Vagina (tissue), 2 donors: Measurements from ENCODE around the gene CEMIP.

Source experiments
- POLR2A ChIP-seq, 2 donors: fragments of 450-650 bp; IDR thresholded peaks; one replicate each; pipeline ENCODE4 v1.6.1; 2017; ENCODE audit warnings: antibody characterized with exemption in 2 of 2, mild to moderate bottlenecking in 2 of 2, moderate library complexity in 2 of 2
- POLR2AphosphoS5 ChIP-seq, 2 donors: sonication (generic); formaldehyde crosslinking; IDR thresholded peaks; one replicate each; pipeline ENCODE4 v1.9.0; 2017; ENCODE audit warnings: antibody characterized with exemption in 2 of 2, mild to moderate bottlenecking in 2 of 2, low read depth in 1 of 2; ENCODE audit not compliant: insufficient read depth in 1 of 2
- TF ChIP-seq, protein P1 (sequence below), 3 experiments: fragments of 450-650 bp in 2 of 3; fragments of 200-600 bp in 1 of 3; sonication (generic) in 1 of 3; IDR thresholded peaks; one replicate each; pipeline ENCODE4 v1.5.1; 2017 to 2019; ENCODE audit warnings: antibody characterized with exemption in 3 of 3, mild to moderate bottlenecking in 2 of 3, moderate library complexity in 2 of 3

DNA sequence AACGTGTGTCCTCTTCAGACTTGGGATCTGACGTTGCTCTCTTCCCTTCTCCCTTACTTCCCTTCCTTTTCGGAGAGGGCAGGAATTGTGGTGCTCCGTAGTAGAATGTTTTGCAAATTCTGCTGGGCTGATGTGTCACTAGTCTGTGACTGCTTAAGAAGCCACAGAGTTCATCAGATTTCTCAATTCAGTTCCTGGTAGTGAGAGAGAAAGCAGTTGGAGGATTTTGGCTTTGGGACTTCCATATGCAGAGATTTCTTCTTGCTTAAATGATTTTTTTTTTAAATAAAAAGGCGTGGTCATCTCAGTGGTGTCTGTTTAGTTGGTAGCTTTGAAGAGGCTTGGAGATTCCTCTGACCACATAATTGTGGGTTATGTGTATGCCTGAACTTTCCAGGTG lies 10.1 kb downstream of the CEMIP start:
- TF ChIP-seq, protein P1, sequence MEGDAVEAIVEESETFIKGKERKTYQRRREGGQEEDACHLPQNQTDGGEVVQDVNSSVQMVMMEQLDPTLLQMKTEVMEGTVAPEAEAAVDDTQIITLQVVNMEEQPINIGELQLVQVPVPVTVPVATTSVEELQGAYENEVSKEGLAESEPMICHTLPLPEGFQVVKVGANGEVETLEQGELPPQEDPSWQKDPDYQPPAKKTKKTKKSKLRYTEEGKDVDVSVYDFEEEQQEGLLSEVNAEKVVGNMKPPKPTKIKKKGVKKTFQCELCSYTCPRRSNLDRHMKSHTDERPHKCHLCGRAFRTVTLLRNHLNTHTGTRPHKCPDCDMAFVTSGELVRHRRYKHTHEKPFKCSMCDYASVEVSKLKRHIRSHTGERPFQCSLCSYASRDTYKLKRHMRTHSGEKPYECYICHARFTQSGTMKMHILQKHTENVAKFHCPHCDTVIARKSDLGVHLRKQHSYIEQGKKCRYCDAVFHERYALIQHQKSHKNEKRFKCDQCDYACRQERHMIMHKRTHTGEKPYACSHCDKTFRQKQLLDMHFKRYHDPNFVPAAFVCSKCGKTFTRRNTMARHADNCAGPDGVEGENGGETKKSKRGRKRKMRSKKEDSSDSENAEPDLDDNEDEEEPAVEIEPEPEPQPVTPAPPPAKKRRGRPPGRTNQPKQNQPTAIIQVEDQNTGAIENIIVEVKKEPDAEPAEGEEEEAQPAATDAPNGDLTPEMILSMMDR (IDR thresholded peaks at IDR 0.05), result no peak
- TF ChIP-seq POLR2A (IDR thresholded peaks at IDR 0.05) (no peak), POLR2AphosphoS5 (IDR thresholded peaks at IDR 0.05; ENCODE audit: insufficient read depth in 1 of 2, low read depth in 1 of 2) (no peak)
